ENCODE measurements around the gene JMJD8. TPM values are rescaled to one million over a fixed set of nuclear protein-coding genes. Genes with fewer than 3 reads are reported as not detected.

JMJD8 gene
- total RNA-seq, 2 experiments from 2014 or later, result 48.7 to 82.3 TPM

GRCh38 chr16:660132-660458, 24.0 kb downstream of the JMJD8 start:
- no peak for DNase-seq (ENCODE audit: low spot score)
- H3K9me3 ChIP-seq (ENCODE audit: low read length), result no peaks in the 10 kb centered on the region
- H3K4me3 ChIP-seq (ENCODE audit: low read depth, low read length, poor library complexity, severe bottlenecking), result no peak overlapping the region
- peaks cover 6% of the 10 kb centered on the region for H3K4me1 ChIP-seq (ENCODE audit: insufficient read depth, low read length, poor library complexity, severe bottlenecking)
- no peak for TF ChIP-seq EZH2phosphoT487 (IDR thresholded peaks at IDR 0.05; ENCODE audit: borderline replicate concordance, low read depth, low read length)
- no peak for TF ChIP-seq CTCF (conservative IDR thresholded peaks at IDR 0.05; ENCODE audit: low read length)
- H4K20me1 ChIP-seq (ENCODE audit: insufficient read depth, low read length), result no peaks in the 10 kb centered on the region
- intact Hi-C loops (cut with micrococcal nuclease; ENCODE audit: unreplicated experiment), result loop anchor here (1.0 kb wide), 1 partner anchor 81 kb away; no protein-coding TSS in a partner anchor
- ChIA-PET CTCF (ENCODE audit: unreplicated experiment) (no interaction called here), POLR2A (no interaction called here)
- H3K27ac ChIP-seq (ENCODE audit: low read depth, low read length, poor library complexity, severe bottlenecking), result no peak overlapping the region
- no peaks in the 10 kb centered on the region for H3K79me2 ChIP-seq (ENCODE audit: insufficient read depth, low read depth, low read length)
- H2AFZ ChIP-seq (ENCODE audit: low read length), result no peak overlapping the region
- BruUV-seq (replicated peaks), result no TSS peak
- peaks cover 42% of the 10 kb centered on the region; the same call in 1 of the 2 replicates for H3K36me3 ChIP-seq (ENCODE audit: insufficient read depth, low read length)
- H3K4me2 ChIP-seq (ENCODE audit: low read length), result no peak overlapping the region
- no peaks in the 10 kb centered on the region for H3K9me2 ChIP-seq (ENCODE audit: insufficient read depth, low read length)

GRCh38 chr16:659618-660017, 24.5 kb downstream of the JMJD8 start:
- no peak for TF ChIP-seq EZH2phosphoT487 (IDR thresholded peaks at IDR 0.05; ENCODE audit: borderline replicate concordance, low read depth, low read length)
- TF ChIP-seq CTCF (conservative IDR thresholded peaks at IDR 0.05; ENCODE audit: low read length), result no peak
- ChIA-PET POLR2A (no interaction called here), CTCF (ENCODE audit: unreplicated experiment) (no interaction called here)
- no peak for DNase-seq (ENCODE audit: low spot score)
- no peak overlapping the region for H3K4me3 ChIP-seq (ENCODE audit: low read depth, low read length, poor library complexity, severe bottlenecking)
- H3K9me3 ChIP-seq (ENCODE audit: low read length), result no peaks in the 10 kb centered on the region
- intact Hi-C loops (cut with micrococcal nuclease; ENCODE audit: unreplicated experiment), result loop anchor here (1.0 kb wide), 1 partner anchor 80 kb away; no protein-coding TSS in a partner anchor
- no peak overlapping the region for H3K27ac ChIP-seq (ENCODE audit: low read depth, low read length, poor library complexity, severe bottlenecking)
- no peak overlapping the region for H3K4me2 ChIP-seq (ENCODE audit: low read length)
- no peaks in the 10 kb centered on the region for H3K9me2 ChIP-seq (ENCODE audit: insufficient read depth, low read length)
- no peak overlapping the region for H2AFZ ChIP-seq (ENCODE audit: low read length)
- H3K4me1 ChIP-seq (ENCODE audit: insufficient read depth, low read length, poor library complexity, severe bottlenecking), result peaks cover 6% of the 10 kb centered on the region
- peaks cover 42% of the 10 kb centered on the region; the same call in 1 of the 2 replicates for H3K36me3 ChIP-seq (ENCODE audit: insufficient read depth, low read length)
- no peaks in the 10 kb centered on the region for H3K79me2 ChIP-seq (ENCODE audit: insufficient read depth, low read depth, low read length)
- BruUV-seq (replicated peaks), result no TSS peak
- H4K20me1 ChIP-seq (ENCODE audit: insufficient read depth, low read length), result no peaks in the 10 kb centered on the region

GRCh38 chr16:658679-659571, 25.2 kb downstream of the JMJD8 start:
- Histone ChIP-seq H3K4me1 (ENCODE audit: insufficient read depth, low read length, poor library complexity, severe bottlenecking) (peaks cover 6% of the 10 kb centered on the region), H3K9me2 (ENCODE audit: insufficient read depth, low read length) (no peaks in the 10 kb centered on the region), H2AFZ (ENCODE audit: low read length) (no peak overlapping the region), H3K36me3 (ENCODE audit: insufficient read depth, low read length) (peaks cover 43% of the 10 kb centered on the region; the same call in 1 of the 2 replicates), H4K20me1 (ENCODE audit: insufficient read depth, low read length) (no peaks in the 10 kb centered on the region), H3K4me3 (ENCODE audit: low read depth, low read length, poor library complexity, severe bottlenecking) (no peak overlapping the region), H3K4me2 (ENCODE audit: low read length) (no peak overlapping the region), H3K79me2 (ENCODE audit: insufficient read depth, low read depth, low read length) (no peaks in the 10 kb centered on the region), H3K27ac (ENCODE audit: low read depth, low read length, poor library complexity, severe bottlenecking) (no peak overlapping the region), H3K9me3 (ENCODE audit: low read length) (no peaks in the 10 kb centered on the region)
- ChIA-PET POLR2A (no interaction called here), CTCF (ENCODE audit: unreplicated experiment) (no interaction called here)
- intact Hi-C loops (cut with micrococcal nuclease; ENCODE audit: unreplicated experiment), result no loop called here
- no peak for TF ChIP-seq CTCF (conservative IDR thresholded peaks at IDR 0.05; ENCODE audit: low read length)
- TF ChIP-seq EZH2phosphoT487 (IDR thresholded peaks at IDR 0.05; ENCODE audit: borderline replicate concordance, low read depth, low read length), result no peak
- DNase-seq (ENCODE audit: low spot score), result no peak
- no TSS peak for BruUV-seq (replicated peaks)
